ENCODE results near the gene NIPAL1.

- no peak for TF ChIP-seq CTCF (IDR thresholded peaks at IDR 0.05; ENCODE audit: extremely low read depth in 1 of 2, insufficient read depth in 1 of 2, low read depth in 1 of 2, low read length in 2 of 2)
- no peak for TF ChIP-seq POLR2A (IDR thresholded peaks at IDR 0.05; ENCODE audit: low read depth, low read length)
Observed at GRCh38 chr4:48049483-48049882, 32.9 kb downstream of the NIPAL1 start.
